ENCODE measurements around the gene OR8A1.
"Not testable (repeated sequence)": the region's sequence is repeated elsewhere in the genome, so short reads cannot be mapped to it uniquely, and the experiment has no call there.

DNA sequence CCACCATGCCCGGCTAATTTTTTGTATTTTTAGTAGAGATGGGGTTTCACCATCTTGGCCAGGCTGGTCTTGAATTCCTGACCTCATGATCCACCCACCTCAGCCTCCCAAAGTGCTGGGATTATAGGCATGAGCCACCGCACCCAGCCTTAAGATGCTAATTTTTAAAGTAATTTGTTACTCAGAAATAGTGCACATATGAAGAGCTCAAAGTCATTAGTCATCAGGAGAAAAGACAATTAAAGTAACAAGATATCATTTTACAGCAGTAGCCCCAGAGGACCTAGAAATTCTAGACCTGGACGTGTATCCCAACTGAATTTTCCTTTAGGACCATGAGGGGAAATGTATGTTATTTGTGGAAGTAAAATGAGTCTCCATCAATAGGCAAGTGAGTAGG is 32.9 kb downstream of the OR8A1 start:
- not testable (repeated sequence) for TF ChIP-seq POLR2AphosphoS5 (IDR thresholded peaks at IDR 0.05); POLR2A (IDR thresholded peaks at IDR 0.05; ENCODE audit: low read depth)
- TF ChIP-seq, protein P1, sequence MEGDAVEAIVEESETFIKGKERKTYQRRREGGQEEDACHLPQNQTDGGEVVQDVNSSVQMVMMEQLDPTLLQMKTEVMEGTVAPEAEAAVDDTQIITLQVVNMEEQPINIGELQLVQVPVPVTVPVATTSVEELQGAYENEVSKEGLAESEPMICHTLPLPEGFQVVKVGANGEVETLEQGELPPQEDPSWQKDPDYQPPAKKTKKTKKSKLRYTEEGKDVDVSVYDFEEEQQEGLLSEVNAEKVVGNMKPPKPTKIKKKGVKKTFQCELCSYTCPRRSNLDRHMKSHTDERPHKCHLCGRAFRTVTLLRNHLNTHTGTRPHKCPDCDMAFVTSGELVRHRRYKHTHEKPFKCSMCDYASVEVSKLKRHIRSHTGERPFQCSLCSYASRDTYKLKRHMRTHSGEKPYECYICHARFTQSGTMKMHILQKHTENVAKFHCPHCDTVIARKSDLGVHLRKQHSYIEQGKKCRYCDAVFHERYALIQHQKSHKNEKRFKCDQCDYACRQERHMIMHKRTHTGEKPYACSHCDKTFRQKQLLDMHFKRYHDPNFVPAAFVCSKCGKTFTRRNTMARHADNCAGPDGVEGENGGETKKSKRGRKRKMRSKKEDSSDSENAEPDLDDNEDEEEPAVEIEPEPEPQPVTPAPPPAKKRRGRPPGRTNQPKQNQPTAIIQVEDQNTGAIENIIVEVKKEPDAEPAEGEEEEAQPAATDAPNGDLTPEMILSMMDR (IDR thresholded peaks at IDR 0.05): not testable (repeated sequence)

Data from esophagus muscularis mucosa (tissue), 3 donors.